ENCODE measurements around the gene AKT3.

GRCh38 chr1:243535014-243535413 is 315.0 kb downstream of the AKT3 start:
- no peak for TF ChIP-seq CTCF (conservative IDR thresholded peaks at IDR 0.05; ENCODE audit: low read depth in 2 of 2)
- no peak for TF ChIP-seq EZH2phosphoT487 (IDR thresholded peaks at IDR 0.05; ENCODE audit: unreplicated experiment)
- TF ChIP-seq POLR2AphosphoS5 (IDR thresholded peaks at IDR 0.05; ENCODE audit: low read depth) = no peak
- TF ChIP-seq EZH2 (IDR thresholded peaks at IDR 0.05; ENCODE audit: low read depth, unreplicated experiment) = no peak
- no peak for TF ChIP-seq STAT1 (IDR thresholded peaks at IDR 0.05; ENCODE audit: unreplicated experiment)
- no peak for TF ChIP-seq REST (IDR thresholded peaks at IDR 0.05; ENCODE audit: unreplicated experiment)
- TF ChIP-seq ZNF331 (CRISPR knock-in tag; IDR thresholded peaks at IDR 0.05; ENCODE audit: low read depth) = no peak
- no peak for TF ChIP-seq ETS1 (IDR thresholded peaks at IDR 0.05)
- TF ChIP-seq ZNF462 (CRISPR knock-in tag; IDR thresholded peaks at IDR 0.05) = no peak
- no peak for TF ChIP-seq CREB1 (CRISPR knock-in tag; IDR thresholded peaks at IDR 0.05; ENCODE audit: low read depth)

Data from GM23338 (cell line).